NCI-H1694 treated with DMSO at 0.1 percent for 48 hours (cell line): ENCODE measurements around the gene JUN.
"Not testable (repeated sequence)": the region's sequence is repeated elsewhere in the genome, so short reads cannot be mapped to it uniquely, and the experiment has no call there.

Experiments
- DNase-seq: peaks from one replicate; lab custom pipeline; 2025; lab: John Stamatoyannopoulos, UW

The JUN gene

DNA sequence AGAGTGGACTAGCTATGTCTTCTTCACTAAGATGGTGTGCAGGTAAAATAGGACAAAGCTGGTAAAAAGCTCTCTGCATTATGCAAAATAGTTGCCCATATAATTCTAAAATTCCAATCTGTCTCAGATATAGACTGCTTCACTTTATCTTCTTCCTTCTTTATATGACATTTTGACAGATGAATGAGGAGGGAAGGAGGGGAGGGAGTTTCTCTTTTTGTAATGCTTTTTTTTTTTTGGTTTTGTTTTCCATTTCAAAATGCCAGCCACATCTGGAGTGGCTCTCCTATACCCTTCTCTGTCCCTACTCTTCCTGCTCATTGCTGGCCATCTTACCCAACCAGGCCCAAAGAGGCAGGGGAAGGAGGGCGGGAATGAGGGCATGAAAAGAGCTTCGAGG lies 24.2 kb upstream of the JUN start:
- no peak for DNase-seq

DNA sequence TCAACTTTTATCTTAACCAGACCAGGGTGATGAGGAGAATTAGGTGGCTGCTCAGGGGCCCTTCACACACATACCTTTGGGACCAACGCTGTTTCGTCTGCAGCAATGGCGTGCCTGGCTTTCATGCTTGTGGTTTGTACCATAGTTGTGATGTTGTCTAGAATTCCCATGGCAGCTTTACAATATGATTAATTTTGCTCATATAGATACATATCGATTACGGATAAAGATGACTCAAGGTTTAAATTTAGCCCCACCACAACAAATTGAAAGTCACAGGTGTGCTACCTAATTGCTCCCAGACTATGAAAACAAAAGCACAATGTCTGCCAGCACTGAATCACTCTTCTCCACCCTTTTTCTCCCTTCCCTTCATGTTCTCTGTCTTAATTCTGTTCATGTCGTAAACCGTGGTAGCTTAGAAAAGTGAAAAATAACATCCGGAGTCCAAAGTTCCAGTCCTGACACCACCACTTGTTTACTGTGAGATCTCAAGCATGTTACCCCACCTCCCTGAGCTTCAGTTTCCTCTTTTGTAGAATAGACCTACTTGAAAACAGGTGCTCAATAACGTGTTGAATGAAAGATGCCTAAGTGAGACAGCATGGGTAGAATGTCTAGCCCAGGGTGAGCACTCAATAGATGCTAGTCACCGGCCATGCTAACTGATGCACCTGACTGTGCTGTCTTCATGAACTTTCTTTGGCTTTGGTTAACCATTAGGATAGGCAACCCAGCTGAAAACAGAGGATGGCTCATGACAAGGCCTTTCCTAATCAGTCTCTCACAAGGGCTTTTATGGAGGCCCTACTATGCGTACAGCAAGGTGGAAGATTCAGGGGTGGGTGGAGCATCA lies 22.1 kb upstream of the JUN start:
- no peak for DNase-seq

DNA sequence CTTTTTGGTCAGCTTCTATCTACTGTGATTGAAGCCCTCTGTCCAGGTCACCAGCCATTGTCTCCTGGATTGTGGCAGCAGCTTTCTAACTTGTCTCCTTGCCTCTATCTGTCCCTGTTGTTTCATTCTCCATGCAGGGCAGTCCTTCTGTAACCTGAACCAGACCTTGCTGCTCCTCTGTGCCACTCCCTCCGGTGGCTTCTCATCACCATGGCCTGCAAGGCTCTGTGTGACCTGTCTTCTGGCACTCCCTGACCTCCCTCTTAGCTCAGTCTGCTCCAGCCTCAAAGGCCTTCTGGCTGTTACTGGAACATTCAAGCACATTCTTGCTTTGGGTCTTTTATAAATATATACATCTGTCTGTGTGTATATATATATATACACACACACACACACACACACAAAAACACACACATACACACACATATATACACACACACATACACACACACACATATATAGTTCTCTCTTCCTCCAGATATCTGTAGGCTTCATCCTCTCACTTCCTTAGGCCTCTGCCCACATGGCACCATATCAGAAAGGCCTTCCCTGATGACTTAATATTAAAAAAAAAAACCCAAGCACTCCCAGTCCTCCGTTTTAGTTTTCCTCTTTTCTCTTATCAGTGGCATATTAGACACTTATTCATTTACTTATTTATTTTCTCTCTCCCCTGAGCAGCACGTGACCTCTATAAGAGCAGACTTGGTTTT lies 21.2 kb upstream of the JUN start:
- no peak for DNase-seq

DNA sequence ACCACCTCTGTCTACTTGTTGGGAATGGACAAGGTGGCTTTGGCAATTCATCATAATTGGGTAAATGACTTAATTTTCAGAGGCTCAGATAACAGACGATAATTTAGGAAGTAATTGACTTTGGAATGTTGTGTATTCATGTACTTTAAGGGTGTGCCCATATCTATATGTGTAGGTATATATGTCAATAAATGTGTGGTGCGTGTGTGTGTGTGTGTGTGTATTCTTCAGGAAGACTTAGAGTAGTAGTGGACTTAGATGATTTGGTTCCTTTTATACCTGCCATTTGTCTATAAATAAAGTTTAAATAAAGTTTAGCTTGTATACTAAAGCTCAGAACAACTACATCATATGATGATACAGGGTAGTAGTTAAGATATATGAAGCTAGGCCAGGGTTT lies 20.0 kb upstream of the JUN start:
- DNase-seq = no peak

DNA sequence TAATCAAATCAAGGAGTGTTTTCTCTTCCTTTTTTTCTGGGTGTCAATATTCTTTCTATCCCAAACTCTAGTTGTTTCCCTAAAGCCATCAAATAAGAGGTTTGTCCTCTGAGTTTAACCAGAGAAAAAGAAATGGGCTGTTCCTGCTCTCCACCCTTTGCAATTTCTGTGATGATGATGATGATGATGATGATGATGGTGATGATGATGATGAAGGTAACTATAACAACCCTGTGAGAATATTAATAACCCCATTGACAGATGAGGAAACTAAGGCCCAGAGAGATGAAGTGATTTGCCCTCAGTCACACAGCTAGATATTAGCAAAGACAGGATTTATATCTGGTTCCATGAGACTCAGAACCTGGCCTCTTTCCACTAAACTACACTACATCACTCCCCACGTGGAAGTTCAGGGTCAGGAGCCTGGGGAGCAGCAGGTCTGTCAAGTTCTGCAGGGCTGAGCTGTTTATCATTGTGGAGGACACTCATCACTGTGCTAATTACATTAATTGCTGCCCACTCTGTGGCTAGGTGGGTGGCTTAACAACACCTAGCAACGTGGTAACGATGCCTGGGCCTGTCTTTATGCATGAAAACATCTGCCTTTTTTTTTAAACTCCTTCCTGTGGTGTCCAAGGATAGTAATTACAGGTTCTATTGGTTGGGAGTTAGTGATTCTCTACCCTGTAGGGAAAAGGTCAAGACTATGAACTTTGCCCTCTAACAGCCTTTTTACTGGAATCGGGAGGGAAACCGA lies 19.0 kb upstream of the JUN start:
- DNase-seq = no peak

- DNase-seq = not testable (repeated sequence)
These were observed 17.4 kb upstream of the JUN start for GRCh38 chr1:58801286-58801685.

DNA sequence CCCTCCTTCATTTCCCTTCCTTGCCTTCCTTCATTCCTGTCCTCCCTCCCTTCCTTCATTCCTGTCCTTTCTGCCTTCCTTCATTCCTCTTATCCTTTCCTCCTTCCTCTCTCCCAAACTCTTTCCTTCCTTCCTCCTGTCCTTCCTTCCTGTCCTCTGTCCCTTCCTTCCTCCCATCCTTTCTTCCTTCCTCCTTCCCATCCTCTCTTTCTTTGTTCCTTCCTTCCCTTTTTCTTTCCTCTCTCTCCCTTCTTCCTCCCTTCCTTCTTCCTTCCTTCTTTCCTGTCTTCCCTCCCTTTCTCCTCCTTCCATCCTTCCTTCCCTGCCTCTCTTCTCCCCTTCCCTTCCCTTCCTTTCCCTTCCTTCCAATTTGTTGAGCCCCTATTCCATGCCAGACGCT lies 15.8 kb upstream of the JUN start:
- no peak for DNase-seq

DNA sequence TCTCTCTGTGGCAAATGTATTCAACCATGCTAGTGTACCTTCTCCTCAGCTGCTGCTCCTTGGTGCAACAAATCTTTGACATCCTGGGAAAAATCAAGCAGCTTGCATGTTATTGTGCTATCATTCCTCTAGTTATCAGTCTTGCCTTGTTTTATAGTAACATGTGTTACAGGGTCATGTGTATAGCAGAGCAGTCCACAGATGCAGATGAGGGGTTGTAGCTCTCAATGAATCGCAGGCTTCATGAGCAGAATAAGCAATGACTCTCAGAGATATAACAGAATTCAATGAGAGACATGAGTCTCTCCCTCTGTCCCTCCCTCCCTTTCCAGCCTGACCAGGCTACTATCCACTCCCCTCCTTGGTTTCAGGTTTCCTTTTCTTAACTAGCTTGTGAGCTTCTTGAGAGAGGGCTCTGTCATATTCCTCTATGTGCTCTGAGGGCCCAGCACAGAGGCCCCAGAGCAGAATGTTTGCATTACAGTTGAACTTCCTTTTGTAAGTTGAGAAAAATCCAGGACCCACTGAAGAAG lies 15.1 kb upstream of the JUN start:
- DNase-seq = no peak

- DNase-seq = no peak
These were observed 12.6 kb upstream of the JUN start for GRCh38 chr1:58796416-58796815.

DNA sequence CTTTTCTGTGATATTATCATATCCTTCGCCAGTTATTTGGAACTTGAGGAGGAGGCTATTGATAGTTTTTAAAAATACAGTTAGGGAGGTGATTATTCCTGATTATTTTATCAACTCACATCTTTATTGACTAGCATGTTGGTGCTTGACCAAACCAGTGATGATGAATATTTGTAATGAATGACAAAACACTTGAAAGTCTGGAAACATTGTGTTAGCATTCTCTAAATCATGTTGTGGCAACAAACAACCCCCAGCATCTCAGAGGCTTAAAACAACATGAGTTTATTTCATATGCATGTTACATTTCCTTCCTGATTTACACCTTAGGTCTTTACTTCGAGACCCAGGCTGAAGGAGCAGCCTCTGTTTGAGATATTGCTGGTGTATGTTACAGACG lies 10.7 kb upstream of the JUN start:
- DNase-seq = no peak

GRCh38 chr1:58792846-58793245 lies 9.0 kb upstream of the JUN start:
- DNase-seq = no peak

DNA sequence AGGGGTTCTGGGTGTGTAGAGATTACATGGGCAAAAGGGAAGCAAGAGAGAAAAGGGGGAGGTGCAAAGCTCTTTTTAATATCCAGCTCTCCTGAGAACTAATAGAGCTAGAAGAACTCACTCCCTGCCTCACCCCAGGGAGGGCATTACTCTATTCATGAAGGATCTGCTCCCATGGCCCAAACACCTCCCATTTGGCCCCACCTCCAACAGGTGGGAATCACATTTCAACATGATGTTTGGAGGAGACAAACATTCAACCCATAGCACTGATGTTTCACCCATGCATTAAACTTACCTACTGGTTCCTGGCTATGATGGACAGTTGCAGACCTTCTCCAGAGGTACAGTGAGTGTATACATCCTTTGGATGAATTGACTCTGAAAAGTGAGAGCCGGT lies 7.3 kb upstream of the JUN start:
- DNase-seq = no peak

DNA sequence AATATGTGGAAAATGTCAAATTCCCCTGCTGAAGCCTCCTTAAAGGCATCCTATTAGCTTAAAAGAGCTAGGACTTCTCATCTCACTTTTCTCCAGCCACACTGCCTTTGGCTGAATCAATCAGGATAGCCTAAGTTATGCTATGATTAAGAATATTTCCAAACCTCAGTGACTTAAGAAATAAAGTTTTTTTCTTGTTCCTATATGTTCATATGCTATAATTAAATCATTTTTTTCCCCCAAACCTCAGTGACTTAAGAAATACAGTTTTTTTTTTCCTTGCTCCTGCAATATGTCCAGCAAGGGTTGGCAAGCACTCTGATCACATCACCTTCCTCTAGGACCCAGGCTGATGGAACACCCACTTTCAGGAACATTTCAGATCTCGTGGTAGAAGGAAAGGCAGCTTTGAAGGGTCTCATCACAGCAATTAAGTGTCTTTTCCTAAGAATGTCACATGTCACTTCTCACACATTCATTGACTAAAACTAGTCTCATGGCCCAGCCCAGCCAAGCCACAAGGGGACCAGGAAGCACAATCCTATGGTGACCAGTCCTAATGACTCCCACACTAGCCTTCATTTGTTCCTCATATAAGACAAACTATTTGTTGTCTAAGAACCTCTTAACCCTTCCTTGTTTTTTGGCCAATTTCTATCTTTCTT lies 6.3 kb upstream of the JUN start:
- DNase-seq = no peak

GRCh38 chr1:58789322-58789856 lies 5.5 kb upstream of the JUN start:
- no peak for DNase-seq

- DNase-seq = no peak
These were observed 4.4 kb upstream of the JUN start for GRCh38 chr1:58788259-58788658.

DNA sequence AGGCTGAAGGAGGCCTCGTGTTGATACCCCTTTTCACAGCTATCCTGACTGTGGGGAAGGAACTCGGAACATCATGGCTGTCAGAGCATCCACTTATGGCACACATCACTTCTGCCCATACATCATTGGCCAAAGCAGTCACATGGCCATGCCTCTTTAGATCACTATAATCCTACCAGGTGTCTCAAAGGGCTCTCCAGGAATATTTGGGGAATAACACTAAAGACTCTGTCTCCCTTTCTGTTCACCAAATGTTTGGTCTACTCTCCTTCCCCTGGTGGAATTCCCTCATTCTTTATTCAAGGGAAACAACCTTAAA lies 3.0 kb upstream of the JUN start:
- no peak for DNase-seq

DNA sequence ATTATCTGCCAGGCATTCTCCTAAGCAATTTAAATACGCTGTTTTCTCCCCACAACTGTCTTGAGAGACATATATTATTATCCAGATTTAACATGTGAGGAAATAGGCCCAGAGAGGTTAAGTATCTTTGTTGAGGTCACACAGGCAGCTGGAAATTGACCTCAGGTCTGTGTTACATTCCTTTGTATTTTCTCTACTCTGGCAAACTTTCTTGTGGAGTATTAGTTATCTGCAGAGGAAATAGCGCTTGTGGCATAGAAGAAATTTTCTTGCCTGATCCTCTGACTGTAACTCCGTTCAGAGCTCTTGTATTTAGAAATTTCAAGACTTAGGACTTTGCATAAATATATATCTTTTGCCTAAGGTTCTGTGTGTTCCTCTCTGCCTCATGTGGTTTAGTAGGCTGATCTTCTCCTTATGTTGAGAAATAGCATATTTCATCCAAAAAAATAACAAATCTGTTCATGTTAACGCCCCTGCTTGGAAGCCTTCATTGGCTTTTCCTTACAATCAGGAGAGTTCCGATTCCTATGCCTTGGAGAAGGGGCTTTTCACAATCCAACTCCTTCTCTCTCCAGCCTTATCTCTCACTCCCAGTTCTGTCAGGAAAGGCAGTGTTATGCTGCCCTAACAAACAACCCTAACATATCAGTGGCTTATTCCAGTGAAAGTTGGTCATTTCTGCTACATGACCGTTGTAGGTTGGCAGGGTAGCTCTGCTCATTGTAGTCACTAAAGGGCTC lies 2.5 kb upstream of the JUN start:
- DNase-seq = no peak

DNA sequence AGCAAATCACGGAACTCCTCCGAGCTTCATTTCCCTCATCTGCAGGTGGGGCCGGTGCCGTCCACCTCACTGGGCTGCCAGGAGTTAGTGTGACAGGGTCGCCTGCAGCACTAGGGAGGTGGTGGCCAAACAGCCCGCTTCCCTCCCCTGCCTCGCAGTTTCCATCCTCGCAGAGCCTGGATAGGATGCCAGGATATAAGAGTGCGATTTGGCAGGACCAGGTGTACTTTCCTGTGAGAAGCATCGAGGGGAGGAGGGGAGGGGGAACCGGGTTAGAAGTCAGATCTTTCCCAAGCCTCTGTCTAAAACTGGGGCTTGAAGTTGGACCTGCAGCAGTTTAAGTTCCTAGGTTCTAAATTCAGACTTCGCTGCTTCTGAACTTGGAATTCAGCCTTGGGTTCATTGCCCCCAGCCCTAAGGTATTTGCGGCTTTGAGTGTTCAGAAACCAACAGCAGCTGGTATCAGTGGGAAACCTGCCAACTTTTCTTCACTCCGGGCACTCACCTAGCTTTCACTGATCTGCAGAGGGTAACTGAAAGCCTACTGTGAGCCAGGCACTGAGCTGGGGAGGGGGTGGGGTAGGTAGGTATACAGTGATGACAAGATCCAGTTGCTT lies 1.7 kb upstream of the JUN start:
- peak; percentile 67 for DNase-seq

DNA sequence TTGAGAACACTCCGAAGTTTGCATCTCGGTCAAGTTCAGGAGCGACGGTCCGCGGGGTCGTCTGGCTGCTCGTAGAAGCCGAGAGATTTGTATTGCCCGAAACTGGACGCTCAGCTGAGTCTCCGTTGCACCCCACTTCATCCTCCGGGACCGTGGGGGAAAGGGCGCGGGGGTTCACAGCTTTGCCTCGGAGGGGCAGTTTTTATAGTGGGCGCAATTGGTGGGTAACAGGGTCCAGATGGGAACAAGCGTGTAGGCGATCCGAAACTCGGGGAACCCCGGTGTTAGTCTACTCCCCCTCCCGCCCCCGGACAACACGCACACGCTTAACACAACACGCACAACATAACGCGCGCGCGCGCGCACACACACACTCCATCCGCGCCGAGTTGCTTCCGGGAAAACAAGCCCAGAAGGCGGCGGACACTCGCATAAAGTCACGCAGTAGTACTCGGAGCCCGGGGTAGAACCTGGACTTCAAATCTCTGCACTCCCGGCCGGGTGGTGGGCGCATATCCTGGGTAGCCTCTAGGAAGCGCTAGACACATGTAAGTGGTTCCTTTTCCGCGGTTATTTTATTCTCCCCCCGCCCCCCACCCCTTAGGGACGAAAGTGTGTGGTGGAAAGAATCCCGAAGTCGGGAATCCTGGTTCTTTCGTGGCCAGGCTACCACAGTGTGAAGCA lies 1.1 kb upstream of the JUN start:
- peak; percentile 67 for DNase-seq
